Measurements from ENCODE around the gene LY6G5B. TPM values are rescaled to one million over a fixed set of nuclear protein-coding genes. Genes with fewer than 3 reads are reported as not detected.
A peak's percentile ranks its signal among the peaks of the same experiment; 100 is the strongest.

LY6G5B gene
- total RNA-seq, 2 donors from 2014 or later: 13.9 to 17.0 TPM

GRCh38 chr6:31661262-31662123 lies 8.3 kb upstream of the LY6G5B start:
- peak overlapping the region; percentile 99 for H3K4me3 ChIP-seq (ENCODE audit: low read length)
- peaks cover 21% of the 10 kb centered on the region for H3K36me3 ChIP-seq (ENCODE audit: control insufficient read depth, insufficient read depth, low read length)
- Mint-ChIP-seq H3K27ac (peak overlapping the region; percentile 87), H3K9me3 (no peaks in the 10 kb centered on the region), H3K36me3 (ENCODE audit: low read depth) (peaks cover 40% of the 10 kb centered on the region), H3K27me3 (ENCODE audit: insufficient read depth) (no peaks in the 10 kb centered on the region), H3K4me3 (peak overlapping the region; percentile 83), H3K4me1 (peaks cover 33% of the 10 kb centered on the region)
- peaks cover 11% of the 10 kb centered on the region for H3K4me1 ChIP-seq (ENCODE audit: control insufficient read depth, insufficient read depth, low read length)
- H3K27ac ChIP-seq (ENCODE audit: low read depth, low read length): peak overlapping the region; percentile 31
- DNase-seq: no peak
- no peak overlapping the region for H3K9ac ChIP-seq (ENCODE audit: extremely low read depth, low read length, poor library complexity, severe bottlenecking)
- no peaks in the 10 kb centered on the region for H3K27me3 ChIP-seq (ENCODE audit: control insufficient read depth, insufficient read depth, low read length, poor library complexity, severe bottlenecking)
- WGBS, 2 experiments (ENCODE audit: insufficient coverage in 1 of 2, insufficient read length in 1 of 2): 94% methylated on average over 7 to 12 of the region's 12 CpGs
- TF ChIP-seq CTCF (conservative IDR thresholded peaks at IDR 0.05): peak; percentile 17
- no peaks in the 10 kb centered on the region for H3K9me3 ChIP-seq (ENCODE audit: control insufficient read depth, low read length)

GRCh38 chr6:31662124-31662723 lies 7.6 kb upstream of the LY6G5B start:
- 91 to 96% methylated on average over 4 to 12 of the region's 12 CpGs for WGBS, 2 experiments (ENCODE audit: insufficient coverage in 1 of 2, insufficient read length in 1 of 2)
- Mint-ChIP-seq H3K4me1 (peaks cover 37% of the 10 kb centered on the region), H3K36me3 (ENCODE audit: low read depth) (peaks cover 43% of the 10 kb centered on the region), H3K4me3 (no peak overlapping the region), H3K9me3 (no peaks in the 10 kb centered on the region), H3K27me3 (ENCODE audit: insufficient read depth) (no peaks in the 10 kb centered on the region), H3K27ac (no peak overlapping the region)
- Histone ChIP-seq H3K9me3 (ENCODE audit: control insufficient read depth, low read length) (no peaks in the 10 kb centered on the region), H3K27ac (ENCODE audit: low read depth, low read length) (no peak overlapping the region), H3K4me3 (ENCODE audit: low read length) (no peak overlapping the region), H3K36me3 (ENCODE audit: control insufficient read depth, insufficient read depth, low read length) (peaks cover 26% of the 10 kb centered on the region), H3K27me3 (ENCODE audit: control insufficient read depth, insufficient read depth, low read length, poor library complexity, severe bottlenecking) (no peaks in the 10 kb centered on the region), H3K4me1 (ENCODE audit: control insufficient read depth, insufficient read depth, low read length) (peaks cover 11% of the 10 kb centered on the region), H3K9ac (ENCODE audit: extremely low read depth, low read length, poor library complexity, severe bottlenecking) (no peak overlapping the region)
- no peak for TF ChIP-seq CTCF (conservative IDR thresholded peaks at IDR 0.05)
- DNase-seq: no peak

- DNase-seq: no peak
- Mint-ChIP-seq H3K4me3 (peak overlapping the region; percentile 97), H3K27ac (peak overlapping the region; percentile 99), H3K9me3 (no peaks in the 10 kb centered on the region), H3K27me3 (ENCODE audit: insufficient read depth) (no peaks in the 10 kb centered on the region), H3K36me3 (ENCODE audit: low read depth) (peaks cover 43% of the 10 kb centered on the region), H3K4me1 (peaks cover 37% of the 10 kb centered on the region)
- no peaks in the 10 kb centered on the region for H3K27me3 ChIP-seq (ENCODE audit: control insufficient read depth, insufficient read depth, low read length, poor library complexity, severe bottlenecking)
- peaks cover 11% of the 10 kb centered on the region for H3K4me1 ChIP-seq (ENCODE audit: control insufficient read depth, insufficient read depth, low read length)
- no peak overlapping the region for H3K27ac ChIP-seq (ENCODE audit: low read depth, low read length)
- H3K36me3 ChIP-seq (ENCODE audit: control insufficient read depth, insufficient read depth, low read length): peaks cover 37% of the 10 kb centered on the region
- no peak overlapping the region for H3K9ac ChIP-seq (ENCODE audit: extremely low read depth, low read length, poor library complexity, severe bottlenecking)
- H3K4me3 ChIP-seq (ENCODE audit: low read length): peak overlapping the region; percentile 96
- no peaks in the 10 kb centered on the region for H3K9me3 ChIP-seq (ENCODE audit: control insufficient read depth, low read length)
- TF ChIP-seq CTCF (conservative IDR thresholded peaks at IDR 0.05): no peak
- WGBS, 2 experiments (ENCODE audit: insufficient coverage in 1 of 2, insufficient read length in 1 of 2): 84 to 86% methylated on average over 5 to 9 of the region's 9 CpGs
Measured at GRCh38 chr6:31663126-31663960, 6.4 kb upstream of the LY6G5B start.

Data from endodermal cell (in vitro differentiated cells).